Measurements from ENCODE around the gene SMIM41. TPM values are rescaled to one million over a fixed set of nuclear protein-coding genes. Genes with fewer than 3 reads are reported as not detected.

SMIM41 gene
- polyA plus RNA-seq, 2 of the 4 experiments (the other 2 are of a cell fraction), result not detected

DNA sequence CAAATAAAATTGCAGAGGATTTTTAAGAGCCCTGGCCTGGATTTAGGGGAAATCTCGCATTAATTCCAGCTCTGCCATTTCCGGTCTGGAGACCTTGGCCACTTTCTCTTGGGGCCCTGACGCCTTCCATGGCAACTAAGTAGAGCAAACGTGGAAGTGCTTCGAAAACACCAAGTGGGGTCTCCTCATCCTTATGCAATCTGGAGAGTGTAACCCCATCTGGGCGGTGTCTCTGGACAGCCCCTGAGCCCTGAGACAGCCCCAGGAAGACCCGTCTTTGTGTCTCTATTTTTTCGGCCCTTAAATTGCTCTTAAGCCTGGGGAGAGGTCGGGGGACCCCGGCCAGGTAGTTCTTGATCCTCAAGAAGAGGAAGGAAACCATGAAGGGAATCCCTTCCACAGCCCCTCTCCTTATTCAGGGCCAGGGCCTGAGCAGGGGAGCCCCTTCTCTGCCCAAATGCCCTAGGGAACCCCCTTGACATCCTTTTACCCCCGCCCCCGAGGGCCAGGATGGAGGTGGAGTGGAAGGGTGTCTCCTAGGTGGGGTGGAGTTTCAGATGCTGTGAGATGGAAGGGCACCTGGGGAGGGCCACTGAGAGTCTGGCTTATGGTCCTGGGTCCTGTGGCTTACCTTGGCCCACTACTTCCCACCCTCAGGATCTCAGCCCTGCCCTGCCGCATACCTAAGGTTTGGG lies 45.9 kb upstream of the SMIM41 start (continued):
- TF ChIP-seq HOXB5 (CRISPR knock-in tag; IDR thresholded peaks at IDR 0.05), result 0 out of 2 replicates have a peak, but pooled peaks have one; percentile 20

DNA sequence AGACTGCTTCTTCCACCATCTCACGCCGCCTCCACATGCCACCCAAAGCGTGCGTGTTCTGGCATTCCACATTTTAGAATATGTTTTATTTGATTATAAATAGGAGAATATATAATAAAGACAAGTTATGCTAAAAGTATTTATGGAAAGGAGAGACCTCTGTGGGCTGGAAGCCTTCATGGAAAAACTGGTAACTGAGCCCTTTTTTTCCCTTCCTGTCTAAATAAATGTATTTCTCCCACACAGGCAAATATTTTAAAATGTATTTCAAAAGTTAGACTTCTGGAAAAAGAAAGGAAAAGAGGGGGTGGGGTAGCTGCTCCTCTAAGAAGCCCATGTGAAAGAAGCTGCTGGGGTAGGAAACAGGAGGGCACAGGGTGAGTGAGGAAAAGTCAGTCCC lies 44.3 kb upstream of the SMIM41 start:
- H3K4me1 ChIP-seq, result peaks cover 20% of the 10 kb centered on the region
- WGBS (ENCODE audit: missing lambda C conversion rate), result 92% methylated on average over 4 of the region's 4 CpGs
- ATAC-seq, result no peak
- H3K27ac ChIP-seq, result no peak overlapping the region
- TF ChIP-seq, protein P1, sequence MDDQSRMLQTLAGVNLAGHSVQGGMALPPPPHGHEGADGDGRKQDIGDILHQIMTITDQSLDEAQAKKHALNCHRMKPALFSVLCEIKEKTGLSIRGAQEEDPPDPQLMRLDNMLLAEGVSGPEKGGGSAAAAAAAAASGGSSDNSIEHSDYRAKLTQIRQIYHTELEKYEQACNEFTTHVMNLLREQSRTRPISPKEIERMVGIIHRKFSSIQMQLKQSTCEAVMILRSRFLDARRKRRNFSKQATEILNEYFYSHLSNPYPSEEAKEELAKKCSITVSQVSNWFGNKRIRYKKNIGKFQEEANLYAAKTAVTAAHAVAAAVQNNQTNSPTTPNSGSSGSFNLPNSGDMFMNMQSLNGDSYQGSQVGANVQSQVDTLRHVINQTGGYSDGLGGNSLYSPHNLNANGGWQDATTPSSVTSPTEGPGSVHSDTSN (IDR thresholded peaks at IDR 0.05), result no peak
- TF ChIP-seq POLR2A (IDR thresholded peaks at IDR 0.05; ENCODE audit: low read length), result no peak
- TF ChIP-seq, protein P2, sequence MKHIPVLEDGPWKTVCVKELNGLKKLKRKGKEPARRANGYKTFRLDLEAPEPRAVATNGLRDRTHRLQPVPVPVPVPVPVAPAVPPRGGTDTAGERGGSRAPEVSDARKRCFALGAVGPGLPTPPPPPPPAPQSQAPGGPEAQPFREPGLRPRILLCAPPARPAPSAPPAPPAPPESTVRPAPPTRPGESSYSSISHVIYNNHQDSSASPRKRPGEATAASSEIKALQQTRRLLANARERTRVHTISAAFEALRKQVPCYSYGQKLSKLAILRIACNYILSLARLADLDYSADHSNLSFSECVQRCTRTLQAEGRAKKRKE (CRISPR knock-in tag; IDR thresholded peaks at IDR 0.05; ENCODE audit: low read depth), result no peak
- no peak for TF ChIP-seq JUNB (IDR thresholded peaks at IDR 0.05)
- no peak for TF ChIP-seq BHLHE40 (IDR thresholded peaks at IDR 0.05; ENCODE audit: low read depth, low read length)
- TF ChIP-seq GATA3 (IDR thresholded peaks at IDR 0.05; ENCODE audit: borderline replicate concordance), result no peak
- TF ChIP-seq FOSL2 (IDR thresholded peaks at IDR 0.05), result no peak
- TF ChIP-seq FOSL2 (CRISPR knock-in tag; IDR thresholded peaks at IDR 0.05), result no peak
- no peak for TF ChIP-seq POLR2AphosphoS2 (conservative IDR thresholded peaks at IDR 0.05; ENCODE audit: low read length)
- no peak for TF ChIP-seq RNF2 (IDR thresholded peaks at IDR 0.05; ENCODE audit: borderline replicate concordance, low read depth)
- no peak for TF ChIP-seq EP300 (IDR thresholded peaks at IDR 0.05)
- TF ChIP-seq, protein P3, sequence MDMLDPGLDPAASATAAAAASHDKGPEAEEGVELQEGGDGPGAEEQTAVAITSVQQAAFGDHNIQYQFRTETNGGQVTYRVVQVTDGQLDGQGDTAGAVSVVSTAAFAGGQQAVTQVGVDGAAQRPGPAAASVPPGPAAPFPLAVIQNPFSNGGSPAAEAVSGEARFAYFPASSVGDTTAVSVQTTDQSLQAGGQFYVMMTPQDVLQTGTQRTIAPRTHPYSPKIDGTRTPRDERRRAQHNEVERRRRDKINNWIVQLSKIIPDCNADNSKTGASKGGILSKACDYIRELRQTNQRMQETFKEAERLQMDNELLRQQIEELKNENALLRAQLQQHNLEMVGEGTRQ (IDR thresholded peaks at IDR 0.05), result no peak
- no peak for TF ChIP-seq SMC3 (IDR thresholded peaks at IDR 0.05)
- TF ChIP-seq ZC3H11A (IDR thresholded peaks at IDR 0.05), result no peak
- TF ChIP-seq NFE2L2 (conservative IDR thresholded peaks at IDR 0.05; ENCODE audit: low read length), result no peak
- TF ChIP-seq ZFP36 (IDR thresholded peaks at IDR 0.05; ENCODE audit: borderline replicate concordance, partially characterized antibody), result no peak
- TF ChIP-seq MAZ (IDR thresholded peaks at IDR 0.05; ENCODE audit: borderline replicate concordance, low read depth, low read length), result no peak
- no peak for TF ChIP-seq RARB (CRISPR knock-in tag; IDR thresholded peaks at IDR 0.05)
- no peak for TF ChIP-seq RAD21 (conservative IDR thresholded peaks at IDR 0.05 in 1 of 2, IDR thresholded peaks at IDR 0.05 in 1 of 2)
- TF ChIP-seq HOXA7 (CRISPR knock-in tag; IDR thresholded peaks at IDR 0.05), result no peak
- no peak overlapping the region for H3K4me3 ChIP-seq
- POLR2A ChIA-PET, result interaction anchor here (3.8 kb wide), 1 partner anchor 16 kb away, joined by 19 read pairs; the partner anchor contains the start of gene NR4A1
- FAIRE-seq, result no peak
- no peak for DNase-seq (ENCODE audit: low read depth in 1 of 2, low spot score in 1 of 2)
- CTCF ChIA-PET, result interaction anchor here (1.1 to 41.8 kb wide), 4 partner anchors 10 to 160 kb away, joined by 3 to 1730 read pairs (median 985); partner anchors contain the start of genes ATG101, NR4A1, SMIM41 and TAMALIN
- no peaks in the 10 kb centered on the region for H3K9me3 ChIP-seq
- no peak overlapping the region for H3K4me2 ChIP-seq

DNA sequence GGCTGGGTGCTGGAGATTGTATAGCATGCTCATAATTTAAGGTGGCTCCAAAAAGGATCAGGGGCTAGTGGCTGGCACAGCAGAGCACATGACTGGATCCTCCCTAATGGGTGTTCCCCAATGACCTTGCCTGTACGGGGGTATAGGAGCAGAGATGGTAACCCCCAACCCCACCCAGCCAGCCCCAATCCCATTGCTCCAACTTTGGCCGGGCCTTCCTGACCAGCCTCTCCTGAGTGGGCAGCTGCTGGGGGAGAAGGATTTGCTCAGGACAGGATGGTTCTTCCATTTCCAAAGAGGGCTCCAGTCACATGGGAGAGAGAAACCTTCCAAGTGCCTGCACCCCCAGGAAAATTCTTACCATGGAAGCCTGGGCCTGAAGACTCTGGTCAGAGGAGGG lies 43.6 kb upstream of the SMIM41 start:
- POLR2A ChIA-PET, result interaction anchor here (3.8 kb wide), 1 partner anchor 15 kb away, joined by 19 read pairs; the partner anchor contains the start of gene NR4A1
- no peak for FAIRE-seq

More for the DNA sequence above, 43.6 kb upstream of the SMIM41 start:
- ATAC-seq, result no peak
- Histone ChIP-seq H3K9me3 (no peaks in the 10 kb centered on the region), H3K4me3 (no peak overlapping the region), H3K4me1 (peaks cover 20% of the 10 kb centered on the region), H3K27ac (peak overlapping the region in 1 of 2 experiments; percentile 93; a peak in 4 of 6 replicates), H3K4me2 (peak overlapping the region; percentile 96; the same call in 1 of the 3 replicates)
- WGBS (ENCODE audit: missing lambda C conversion rate), result 75% methylated on average over 2 of the region's 2 CpGs
- no peak for DNase-seq (ENCODE audit: low read depth in 1 of 2, low spot score in 1 of 2)
- 0 out of 2 replicates have a peak, but pooled peaks have one; percentile 51 for TF ChIP-seq HOXB13 (CRISPR knock-in tag; IDR thresholded peaks at IDR 0.05; ENCODE audit: low read depth)
- TF ChIP-seq PHF8 (IDR thresholded peaks at IDR 0.05; ENCODE audit: borderline replicate concordance, low read depth), result no peak
- CTCF ChIA-PET, result interaction anchor here (0.6 to 41.8 kb wide), 4 partner anchors 11 to 94 kb away, joined by 3 to 1730 read pairs (median 985); partner anchors contain the start of genes ATG101, NR4A1, SMIM41 and TAMALIN
